Lower lobe of right lung (tissue), 2 donors: Measurements from ENCODE around the gene RPS6KC1. TPM values are rescaled to one million over a fixed set of nuclear protein-coding genes. Genes with fewer than 3 reads are reported as not detected.

ENCODE experiments used
- ATAC-seq, 2 donors: fragments of 200-7000 bp; cut with Tn5 transposase; one replicate each; pipeline ENCODE4 v1.9.1; 2020 to 2022; ENCODE audit warnings: mild to moderate bottlenecking in 2 of 2, moderate library complexity in 2 of 2
- DNase-seq: peaks from one replicate; pipeline ENCODE4 v3.0.0-alpha.2; 2020
- H3K27ac ChIP-seq: fragments of 200-600 bp; one replicate; pipeline ENCODE4 v1.8.0; 2022
- H3K27me3 ChIP-seq: fragments of 200-600 bp; one replicate; pipeline ENCODE4 v1.8.0; 2022; ENCODE audit warnings: low read depth
- H3K36me3 ChIP-seq: fragments of 200-600 bp; one replicate; pipeline ENCODE4 v1.8.0; 2022; ENCODE audit warnings: mild to moderate bottlenecking
- H3K4me1 ChIP-seq: fragments of 200-600 bp; one replicate; pipeline ENCODE4 v1.8.0; 2022
- H3K4me3 ChIP-seq: fragments of 200-600 bp; one replicate; pipeline ENCODE4 v1.8.0; 2022; ENCODE audit warnings: mild to moderate bottlenecking
- H3K9me3 ChIP-seq: fragments of 200-600 bp; one replicate; pipeline ENCODE4 v1.8.0; 2022
- intact Hi-C: fragments of 100-400 bp; cut with DNase I; formaldehyde crosslinking; loops from one replicate; pipeline ENCODE4 v1.11.0; 2022
- total RNA-seq: library from RNA; stranded (reverse); fragmentation: NEBNext Ultra II Directional; extraction: Animal tissue kit (Norgen Biotek cat#: 25700); gene quantifications from one replicate; pipeline ENCODE4 v1.2.1, GENCODE V29; 2021
- TF ChIP-seq, protein P1 (sequence below): fragments of 200-600 bp; IDR thresholded peaks from one replicate; pipeline ENCODE4 v1.8.0; 2022; ENCODE audit warnings: antibody characterized with exemption, mild to moderate bottlenecking
- donor health status: DM: no; HTN: yes; CAD: no; lungs with severe emphysema.

The RPS6KC1 gene
- total RNA-seq, 1 donor from 2014 or later = 18.7 TPM

DNA sequence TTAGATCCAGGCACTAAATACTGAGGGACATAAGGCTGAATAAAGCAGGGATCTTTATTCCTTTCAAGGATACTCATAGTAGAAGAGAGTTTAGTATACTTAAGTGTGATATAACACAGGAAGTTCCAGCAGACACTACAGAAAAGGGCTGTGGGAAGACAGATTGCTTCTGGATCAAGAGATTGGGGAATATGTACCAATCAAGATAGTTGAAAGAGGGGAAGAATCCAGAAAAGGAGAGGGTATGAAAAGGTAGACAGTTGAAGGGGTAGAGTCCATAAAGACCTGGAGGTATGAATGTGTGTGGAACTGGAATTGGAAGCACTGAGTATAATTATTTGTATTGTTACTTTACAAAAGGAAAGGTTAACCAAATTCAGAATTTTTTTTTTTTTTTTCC is 2.4 kb downstream of the RPS6KC1 start:
- Histone ChIP-seq H3K36me3 (no peaks in the 10 kb centered on the region), H3K27ac (no peak overlapping the region), H3K4me1 (peaks cover 23% of the 10 kb centered on the region), H3K27me3 (peaks cover 1% of the 10 kb centered on the region), H3K4me3 (no peak overlapping the region), H3K9me3 (no peaks in the 10 kb centered on the region)
- no peak for DNase-seq
- ATAC-seq = no peak
- intact Hi-C loops = no loop called here
- TF ChIP-seq, protein P1, sequence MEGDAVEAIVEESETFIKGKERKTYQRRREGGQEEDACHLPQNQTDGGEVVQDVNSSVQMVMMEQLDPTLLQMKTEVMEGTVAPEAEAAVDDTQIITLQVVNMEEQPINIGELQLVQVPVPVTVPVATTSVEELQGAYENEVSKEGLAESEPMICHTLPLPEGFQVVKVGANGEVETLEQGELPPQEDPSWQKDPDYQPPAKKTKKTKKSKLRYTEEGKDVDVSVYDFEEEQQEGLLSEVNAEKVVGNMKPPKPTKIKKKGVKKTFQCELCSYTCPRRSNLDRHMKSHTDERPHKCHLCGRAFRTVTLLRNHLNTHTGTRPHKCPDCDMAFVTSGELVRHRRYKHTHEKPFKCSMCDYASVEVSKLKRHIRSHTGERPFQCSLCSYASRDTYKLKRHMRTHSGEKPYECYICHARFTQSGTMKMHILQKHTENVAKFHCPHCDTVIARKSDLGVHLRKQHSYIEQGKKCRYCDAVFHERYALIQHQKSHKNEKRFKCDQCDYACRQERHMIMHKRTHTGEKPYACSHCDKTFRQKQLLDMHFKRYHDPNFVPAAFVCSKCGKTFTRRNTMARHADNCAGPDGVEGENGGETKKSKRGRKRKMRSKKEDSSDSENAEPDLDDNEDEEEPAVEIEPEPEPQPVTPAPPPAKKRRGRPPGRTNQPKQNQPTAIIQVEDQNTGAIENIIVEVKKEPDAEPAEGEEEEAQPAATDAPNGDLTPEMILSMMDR = no peak

DNA sequence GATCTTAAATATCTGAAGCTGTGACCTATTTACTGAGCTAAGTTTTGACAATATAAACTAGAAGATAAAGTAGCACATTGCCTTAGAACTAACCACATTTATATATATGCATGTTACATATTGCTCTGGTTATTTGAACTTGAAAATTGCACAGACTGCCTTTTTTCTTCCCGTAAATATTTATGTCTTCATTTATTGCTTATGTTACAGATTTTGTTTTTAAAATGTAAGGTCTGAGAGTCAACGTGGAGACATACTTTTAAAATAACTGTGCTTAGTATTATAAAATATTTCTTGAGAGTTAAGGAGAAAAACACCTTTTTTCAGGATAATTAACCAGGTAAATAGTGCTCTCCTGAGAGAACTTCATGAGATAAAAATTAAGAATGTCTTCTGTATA is 3.1 kb downstream of the RPS6KC1 start:
- Histone ChIP-seq H3K36me3 (no peaks in the 10 kb centered on the region), H3K4me3 (no peak overlapping the region), H3K27ac (no peak overlapping the region), H3K9me3 (no peaks in the 10 kb centered on the region), H3K27me3 (no peaks in the 10 kb centered on the region), H3K4me1 (peaks cover 23% of the 10 kb centered on the region)
- DNase-seq (no peak), ATAC-seq (no peak)
- TF ChIP-seq, protein P1 = no peak
- intact Hi-C loops = no loop called here

DNA sequence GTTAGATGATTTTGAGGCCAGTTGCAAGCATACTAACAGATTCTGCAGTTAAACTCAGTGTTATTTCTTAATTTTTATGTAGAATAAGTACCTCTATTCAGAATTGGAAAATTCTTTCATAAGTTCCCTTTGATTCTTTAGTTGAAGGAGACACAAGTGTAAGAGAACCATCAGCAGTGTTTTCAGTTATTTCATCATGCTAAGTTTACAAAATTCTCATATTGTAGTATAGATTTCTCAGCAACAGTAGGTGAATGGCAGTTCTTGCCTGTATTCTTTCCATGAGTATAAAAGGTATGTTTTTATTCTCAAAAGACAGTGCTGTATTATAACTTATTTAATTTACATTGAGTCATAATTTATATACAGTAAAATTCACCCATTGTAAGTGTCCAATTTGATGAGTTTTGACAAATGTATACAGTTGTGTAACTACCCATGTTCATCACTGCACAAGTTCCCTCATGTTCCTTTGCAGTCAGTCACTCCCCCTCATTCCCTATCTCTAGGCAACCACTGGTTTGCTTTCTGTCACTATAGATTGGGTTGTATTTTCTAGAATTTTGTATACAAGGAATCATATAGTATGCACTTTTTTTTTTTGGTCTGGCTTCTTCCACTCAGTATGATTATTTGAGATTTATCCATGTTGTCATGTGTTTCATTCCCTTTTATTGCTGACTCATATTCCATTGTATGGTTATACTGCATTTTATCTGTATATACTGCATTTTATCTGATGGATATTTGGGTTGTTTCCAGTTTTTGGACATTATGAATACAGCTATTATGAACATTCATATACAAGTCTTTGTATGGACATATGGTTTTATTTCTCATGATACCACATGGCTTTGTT is 3.9 kb downstream of the RPS6KC1 start:
- DNase-seq = no peak
- intact Hi-C loops = no loop called here
- Histone ChIP-seq H3K36me3 (no peaks in the 10 kb centered on the region), H3K4me3 (no peak overlapping the region), H3K4me1 (peaks cover 23% of the 10 kb centered on the region), H3K27ac (no peak overlapping the region), H3K27me3 (no peaks in the 10 kb centered on the region), H3K9me3 (no peaks in the 10 kb centered on the region)
- TF ChIP-seq, protein P1 = no peak
- ATAC-seq = no peak

DNA sequence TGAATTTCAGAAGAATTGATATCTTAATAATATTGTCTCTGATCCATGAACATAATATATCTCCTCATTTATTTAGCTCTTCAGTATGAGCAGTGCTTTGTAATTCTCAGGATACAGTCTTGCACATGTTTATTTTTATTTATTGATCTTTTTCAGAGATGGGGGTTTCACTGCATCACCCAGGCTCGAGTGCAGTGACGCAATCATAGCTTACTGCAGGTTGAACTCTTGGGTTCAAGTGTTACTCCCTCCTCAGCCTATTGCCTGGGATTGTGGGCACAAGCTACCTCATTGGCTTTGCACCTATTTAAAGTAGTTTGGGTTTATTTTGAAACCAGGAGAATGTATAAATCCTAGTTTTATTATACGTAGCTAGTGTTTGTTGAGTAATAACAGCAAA is 4.7 kb downstream of the RPS6KC1 start:
- TF ChIP-seq, protein P1 = no peak
- no peak overlapping the region for H3K27ac ChIP-seq
- H3K27me3 ChIP-seq = no peaks in the 10 kb centered on the region
- intact Hi-C loops = no loop called here
- no peaks in the 10 kb centered on the region for H3K36me3 ChIP-seq
- DNase-seq = no peak
- no peak for ATAC-seq
- H3K4me1 ChIP-seq = peaks cover 17% of the 10 kb centered on the region
- no peaks in the 10 kb centered on the region for H3K9me3 ChIP-seq
- H3K4me3 ChIP-seq = no peak overlapping the region

DNA sequence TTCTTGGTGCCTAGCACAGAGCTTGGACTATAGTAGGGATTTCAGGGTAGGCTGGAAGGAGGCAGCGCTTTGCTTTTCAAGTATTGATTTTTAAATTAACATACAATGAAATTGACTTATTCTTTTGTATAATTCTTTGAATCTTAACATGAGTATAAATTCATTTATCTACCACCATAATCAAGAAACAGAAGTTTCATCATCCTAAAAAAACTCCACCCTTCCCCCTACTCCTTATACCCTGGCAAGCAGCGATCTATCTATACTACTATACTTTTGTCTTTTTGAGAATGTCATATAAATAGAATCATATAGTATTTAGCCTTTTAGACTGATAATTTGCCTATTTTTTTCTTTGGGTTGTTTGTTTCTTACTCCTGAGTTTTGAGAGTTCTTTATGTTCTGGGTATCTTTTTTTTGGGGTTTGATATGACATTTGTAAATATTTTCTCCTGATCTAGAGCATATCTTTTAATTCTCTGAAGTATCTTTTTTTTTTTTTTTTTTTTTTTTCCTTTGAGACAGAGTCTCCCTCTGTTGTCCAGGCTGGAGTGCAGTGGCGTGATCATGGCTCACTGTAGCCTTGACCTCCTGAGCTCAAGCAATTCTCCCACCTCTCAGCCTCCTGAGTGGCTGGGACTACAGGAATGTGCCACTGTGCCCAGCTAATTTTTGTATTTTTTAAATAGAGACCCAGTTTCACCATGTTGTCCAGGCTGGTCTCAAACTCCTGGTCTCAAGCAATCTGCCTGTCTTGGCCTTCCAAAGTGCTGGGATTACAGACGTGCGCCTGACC is 6.4 kb downstream of the RPS6KC1 start:
- H3K36me3 ChIP-seq = no peaks in the 10 kb centered on the region
- no peaks in the 10 kb centered on the region for H3K27me3 ChIP-seq
- TF ChIP-seq, protein P1 = no peak
- intact Hi-C loops = no loop called here
- H3K4me3 ChIP-seq = no peak overlapping the region
- H3K27ac ChIP-seq = no peak overlapping the region
- H3K4me1 ChIP-seq = peaks cover 7% of the 10 kb centered on the region
- H3K9me3 ChIP-seq = no peaks in the 10 kb centered on the region
- DNase-seq (no peak), ATAC-seq (no peak)
